HL-60/S4 treated with phorbol 12-myristate 13-acetate at 8.2 ng/mL for 4 days and 3 days (cell line): ENCODE data around the gene THAP3.
"Not testable (repeated sequence)": the region's sequence is repeated elsewhere in the genome, so short reads cannot be mapped to it uniquely, and the experiment has no call there.

ENCODE experiments used
- in situ Hi-C: fragments of 300-500 bp; cut with MboI; formaldehyde crosslinking; loops from 2 replicates; pipeline ENCODE4 v1.15.0; 2022; ENCODE audit warnings: low sequenced_read_pairs

The THAP3 gene

DNA sequence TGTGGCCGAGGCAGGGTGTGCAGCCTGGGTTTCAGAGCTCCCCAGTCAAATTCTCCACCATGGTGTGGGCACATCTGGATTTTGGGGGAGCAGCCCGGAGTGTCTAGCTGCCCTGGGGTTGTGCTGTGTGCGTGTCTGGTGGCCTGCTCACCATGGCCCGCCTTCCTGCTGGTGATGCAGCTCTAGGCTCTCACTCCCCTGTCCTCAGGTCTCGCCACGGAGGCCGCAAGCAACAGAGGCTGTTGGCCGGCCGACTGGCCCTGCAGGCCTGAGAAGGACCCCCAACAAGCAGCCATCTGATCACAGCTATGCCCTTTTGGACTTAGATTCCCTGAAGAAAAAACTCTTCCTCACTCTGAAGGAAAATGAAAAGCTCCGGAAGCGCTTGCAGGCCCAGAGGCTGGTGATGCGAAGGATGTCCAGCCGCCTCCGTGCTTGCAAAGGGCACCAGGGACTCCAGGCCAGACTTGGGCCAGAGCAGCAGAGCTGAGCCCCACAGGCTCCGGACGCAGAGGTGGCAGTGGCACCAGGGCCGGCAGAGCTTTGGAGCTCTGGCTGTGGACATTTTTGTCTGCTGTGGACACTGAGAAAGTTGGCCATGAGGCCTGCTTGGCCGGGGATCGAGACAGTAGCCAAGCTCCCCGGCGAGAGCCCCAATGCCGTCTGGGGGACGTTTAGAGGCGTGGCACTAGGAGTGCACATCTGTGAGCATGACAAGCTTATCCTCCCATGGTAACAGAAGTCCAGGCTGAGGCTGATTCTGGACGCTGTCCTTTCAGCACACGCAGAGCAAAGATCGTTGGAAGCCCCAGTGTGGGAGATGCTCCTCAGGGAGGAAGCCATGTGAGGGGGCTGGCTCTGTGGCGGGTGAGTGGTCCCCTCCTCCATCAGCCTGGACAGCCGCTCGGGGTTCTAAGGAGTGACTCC lies 8.2 kb downstream of the THAP3 start:
- in situ Hi-C loops = no loop called here

DNA sequence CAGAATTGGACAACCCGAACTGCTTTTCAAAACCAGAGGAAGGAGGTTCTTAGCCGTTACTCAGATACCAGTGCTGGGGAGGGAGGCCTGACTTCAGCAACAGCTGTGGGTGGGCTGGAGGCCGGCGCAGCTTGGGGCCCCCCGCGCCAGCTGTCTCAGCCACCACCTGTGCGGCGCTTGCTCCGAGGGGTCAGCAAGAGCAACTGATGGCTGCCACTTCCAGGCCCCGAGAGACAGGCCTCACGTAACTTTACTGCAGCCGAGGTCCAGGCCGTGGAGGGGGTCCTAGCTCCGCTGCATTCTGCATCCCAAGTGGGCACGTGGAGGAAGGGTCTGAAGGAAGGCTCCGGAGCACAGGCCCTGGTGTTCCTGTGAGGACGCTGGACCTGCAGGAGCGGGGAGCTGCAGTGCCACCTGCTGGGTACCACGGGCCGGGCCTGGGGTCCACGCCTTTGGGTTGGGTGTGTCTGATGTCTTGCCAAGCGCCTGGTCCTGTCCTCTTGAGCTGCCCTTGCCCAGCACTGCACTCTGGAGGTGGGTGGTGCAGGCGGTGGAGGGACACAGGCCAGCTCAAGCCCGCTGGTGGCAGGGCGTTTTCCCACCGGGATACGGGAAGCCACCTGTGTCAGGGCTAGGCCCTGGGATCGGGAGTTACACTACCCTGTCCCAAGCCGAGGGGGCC lies 9.8 kb downstream of the THAP3 start:
- in situ Hi-C loops = no loop called here

GRCh38 chr1:6635161-6635909 lies 10.7 kb downstream of the THAP3 start:
- in situ Hi-C loops = no loop called here

- in situ Hi-C loops = no loop called here
Measured at GRCh38 chr1:6635910-6636760, 11.5 kb downstream of the THAP3 start.

DNA sequence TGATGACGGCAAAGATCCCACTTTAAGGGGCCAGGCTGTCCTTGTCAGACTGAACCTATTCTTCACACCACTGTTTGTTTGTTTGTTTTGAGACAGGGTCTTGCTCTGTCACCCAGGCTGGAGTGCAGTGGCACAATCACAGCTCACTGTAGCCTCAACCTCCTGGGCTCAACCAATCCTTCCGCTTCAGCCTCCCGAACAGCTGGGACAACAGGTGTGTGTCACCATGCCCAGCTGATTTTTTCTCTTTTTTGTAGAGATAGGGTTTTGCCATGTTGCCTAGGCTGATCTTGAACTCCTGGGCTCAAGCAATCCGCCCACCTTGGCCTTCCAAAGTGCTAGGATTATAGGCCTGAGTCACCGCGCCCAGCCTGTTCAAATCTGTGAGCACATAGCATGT lies 12.1 kb downstream of the THAP3 start:
- in situ Hi-C loops = not testable (repeated sequence)

- in situ Hi-C loops = no loop called here
Measured at GRCh38 chr1:6637770-6638169, 13.1 kb downstream of the THAP3 start.

DNA sequence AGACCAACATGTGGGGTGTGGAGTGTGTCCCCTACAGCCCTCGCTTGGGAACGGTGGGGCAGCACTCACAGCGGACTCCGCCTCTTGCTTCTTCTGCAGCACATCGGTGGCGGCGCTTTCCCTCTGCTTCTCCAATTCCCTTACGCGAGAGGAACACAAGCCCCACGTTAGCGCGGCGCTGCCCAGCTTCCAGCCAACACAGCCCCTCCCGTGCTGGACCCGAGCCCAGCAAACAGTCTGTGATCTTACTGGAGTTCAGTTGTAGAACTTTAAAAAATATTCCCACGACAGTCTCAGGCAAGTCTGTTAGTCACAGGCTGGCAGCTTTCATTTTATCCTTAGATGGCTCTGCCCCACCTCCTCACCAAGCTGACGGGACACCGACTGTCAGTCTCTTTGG lies 13.6 kb downstream of the THAP3 start:
- in situ Hi-C loops = no loop called here

- in situ Hi-C loops = not testable (repeated sequence)
Measured at GRCh38 chr1:6640867-6641266, 16.2 kb downstream of the THAP3 start.

DNA sequence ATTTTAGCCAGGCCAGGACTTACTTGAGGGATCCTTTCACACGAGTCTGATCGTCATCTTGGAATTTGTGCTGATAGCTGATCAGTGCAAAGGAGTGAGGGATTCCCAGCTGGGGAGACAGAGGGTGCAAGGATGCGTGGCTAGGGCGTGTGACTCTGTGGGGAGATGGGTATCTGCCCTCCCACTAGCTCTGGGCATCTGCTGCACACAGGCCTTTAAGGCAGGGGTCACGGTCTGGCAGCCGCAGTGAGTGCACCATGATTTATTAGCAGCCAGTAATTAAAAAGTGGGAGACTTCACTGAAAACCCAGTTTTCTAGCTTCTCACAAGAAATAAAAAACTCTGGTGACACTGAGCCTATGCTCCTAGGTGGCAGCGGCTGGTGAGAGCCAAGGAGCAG lies 20.4 kb downstream of the THAP3 start:
- in situ Hi-C loops = no loop called here

DNA sequence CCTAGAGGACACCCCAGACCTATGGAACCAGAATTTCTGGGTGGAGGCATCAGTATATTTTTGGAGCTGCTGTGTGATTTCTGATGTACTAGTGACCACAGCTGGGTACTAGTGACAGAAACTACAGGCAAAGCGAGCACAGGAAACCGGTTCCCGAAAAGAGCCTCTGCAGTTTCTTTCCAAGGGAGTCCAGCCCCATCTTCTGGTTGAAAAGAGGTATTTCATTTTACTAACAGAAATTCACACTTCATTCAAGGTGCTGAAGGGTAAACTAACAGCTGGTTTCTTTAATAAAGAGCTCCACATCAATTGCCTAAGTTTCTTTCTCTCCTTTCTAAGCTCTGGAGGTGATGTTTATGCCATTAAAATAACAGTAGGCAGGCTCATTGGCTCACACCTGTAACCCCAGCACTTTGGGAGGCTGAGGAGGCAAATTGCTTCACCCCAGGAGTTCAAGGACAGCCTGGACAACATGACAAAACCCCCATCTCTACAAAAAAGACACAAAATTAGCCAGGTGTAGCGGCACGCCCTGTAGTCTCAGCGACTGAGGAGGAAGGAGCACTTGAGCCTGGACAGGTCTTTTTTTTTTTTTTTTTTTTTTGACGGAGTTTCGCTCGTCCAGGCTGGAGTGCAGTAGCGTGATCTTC lies 22.0 kb downstream of the THAP3 start:
- in situ Hi-C loops = no loop called here

DNA sequence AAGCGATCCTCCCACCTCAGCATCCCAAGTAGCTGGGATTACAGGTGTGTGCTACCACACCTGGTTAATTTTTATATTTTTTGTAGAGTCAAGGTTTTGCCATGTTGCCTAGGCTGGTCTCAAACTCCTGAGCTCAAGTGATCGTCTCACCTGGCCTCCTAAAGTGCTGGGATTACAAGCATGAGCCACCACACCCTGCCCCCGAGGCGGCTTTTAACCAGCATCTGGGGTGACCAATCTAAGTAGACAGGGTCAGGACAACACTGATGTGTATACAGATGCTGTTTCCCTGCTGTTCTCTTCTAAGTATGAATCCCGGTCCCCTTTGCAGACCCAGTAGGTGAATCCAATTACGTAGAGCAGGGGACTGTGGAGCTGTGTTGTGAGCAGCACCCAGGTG lies 23.9 kb downstream of the THAP3 start:
- in situ Hi-C loops = no loop called here

DNA sequence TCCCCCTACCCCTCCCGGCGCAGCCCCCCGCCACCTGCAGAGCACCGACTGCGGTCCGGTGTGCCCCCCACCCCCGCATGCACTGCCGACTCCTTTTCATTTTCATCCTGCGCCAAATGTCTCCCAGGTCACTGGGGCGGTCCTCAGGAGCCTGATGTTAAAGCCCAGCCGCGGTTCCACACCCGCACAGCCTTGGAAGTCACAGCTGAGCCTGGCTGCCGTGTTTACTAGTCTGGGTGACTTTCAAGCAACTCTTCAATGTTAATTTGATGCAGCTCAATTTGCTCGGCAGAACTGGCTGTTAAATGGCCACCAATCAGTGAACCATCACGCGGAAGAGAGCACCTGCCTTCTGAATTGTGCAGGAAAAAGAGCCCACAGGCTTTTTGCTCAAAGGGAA lies 27.2 kb downstream of the THAP3 start:
- in situ Hi-C loops = no loop called here

DNA sequence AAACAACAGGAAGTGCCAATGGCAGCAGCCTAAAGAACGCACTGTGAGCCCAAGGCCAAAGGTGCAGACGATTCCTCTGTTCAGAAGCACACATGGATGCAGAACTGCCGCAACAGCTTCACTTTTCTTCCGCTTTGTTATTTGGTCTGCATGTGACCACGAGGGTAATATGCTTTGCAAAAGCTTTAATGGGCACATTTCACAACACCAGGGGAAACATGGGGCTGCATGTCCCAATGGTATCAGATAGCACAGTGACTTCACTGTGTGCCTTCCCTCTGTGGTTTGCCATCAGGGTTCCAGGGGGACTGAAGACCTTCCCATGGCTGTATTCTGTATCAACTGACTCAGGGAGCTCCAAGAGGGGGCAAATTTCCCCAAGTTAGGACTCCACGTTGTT lies 28.3 kb downstream of the THAP3 start:
- in situ Hi-C loops = no loop called here

DNA sequence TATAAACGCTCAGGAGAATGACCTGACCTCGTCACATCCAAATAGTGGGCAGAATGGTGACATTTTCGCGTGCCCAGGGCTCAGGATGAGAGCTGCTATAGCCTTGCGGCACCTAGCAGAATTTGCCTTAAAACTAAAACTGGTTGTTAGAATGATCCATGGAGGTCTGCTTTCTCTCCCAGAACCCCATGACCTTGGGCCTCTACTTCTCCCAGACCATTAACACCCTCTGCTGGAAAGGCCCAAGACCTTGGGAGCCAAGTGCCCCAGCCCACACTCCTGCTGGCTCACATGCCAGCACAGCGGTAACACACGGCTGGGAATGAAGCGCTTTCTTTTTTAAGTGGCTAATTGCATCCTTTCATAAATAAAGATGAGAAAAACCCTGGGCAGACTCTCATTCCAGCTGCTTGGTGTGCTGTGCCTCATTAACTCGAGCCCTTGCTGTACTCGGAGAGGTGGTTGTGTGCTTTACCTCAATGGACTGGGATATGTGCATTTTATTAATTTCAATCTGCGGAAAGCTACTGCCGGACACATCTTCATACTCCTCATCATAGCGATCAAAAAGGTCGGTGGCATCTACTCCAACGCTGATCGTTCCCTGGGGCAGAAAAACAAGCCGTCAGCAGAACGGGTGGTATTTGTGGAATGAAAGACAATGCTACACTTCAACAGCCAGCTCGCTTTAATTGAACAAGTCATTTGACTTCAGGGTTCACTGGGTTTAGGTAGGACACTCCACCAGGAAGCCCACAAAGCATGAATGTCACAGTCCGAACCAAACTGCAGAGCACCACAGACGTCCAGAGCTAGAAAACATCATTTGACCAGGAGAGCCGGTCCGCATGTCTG lies 29.0 kb downstream of the THAP3 start:
- in situ Hi-C loops = no loop called here

- in situ Hi-C loops = no loop called here
Measured at GRCh38 chr1:6657138-6657537, 32.5 kb downstream of the THAP3 start.

DNA sequence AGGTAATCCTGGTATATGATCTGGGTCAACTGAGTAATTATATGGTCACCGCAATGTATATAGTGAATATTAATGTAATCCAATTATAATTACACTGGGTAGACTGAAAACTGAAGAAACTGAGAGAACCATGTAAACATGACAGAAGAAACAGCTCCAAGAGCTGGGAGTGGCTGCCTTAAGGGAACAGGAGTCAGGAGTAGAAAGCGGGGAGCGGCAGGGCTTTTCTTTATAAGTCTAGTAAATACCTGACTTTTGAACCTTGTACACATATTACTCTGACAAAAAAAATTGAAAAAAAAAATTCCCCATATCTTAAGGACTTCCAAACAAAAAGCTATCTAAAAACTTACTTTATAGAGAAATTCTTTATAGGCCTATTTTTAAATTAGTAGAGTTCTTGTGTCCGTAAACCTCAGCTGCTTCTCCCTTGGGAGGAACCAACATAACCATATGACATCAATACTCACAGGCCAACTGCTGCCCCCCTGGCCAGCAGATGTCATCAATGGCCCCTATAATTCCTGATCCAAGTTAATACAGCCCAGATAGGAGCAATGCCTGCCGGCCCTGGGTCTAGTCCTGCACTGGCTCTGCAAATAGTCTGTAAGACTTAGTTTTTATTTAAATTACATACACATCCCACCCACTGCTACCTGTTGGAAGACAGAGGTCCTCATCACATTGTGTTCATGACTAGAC lies 33.8 kb downstream of the THAP3 start:
- in situ Hi-C loops = no loop called here

GRCh38 chr1:6660415-6661049 lies 35.9 kb downstream of the THAP3 start:
- in situ Hi-C loops = no loop called here

DNA sequence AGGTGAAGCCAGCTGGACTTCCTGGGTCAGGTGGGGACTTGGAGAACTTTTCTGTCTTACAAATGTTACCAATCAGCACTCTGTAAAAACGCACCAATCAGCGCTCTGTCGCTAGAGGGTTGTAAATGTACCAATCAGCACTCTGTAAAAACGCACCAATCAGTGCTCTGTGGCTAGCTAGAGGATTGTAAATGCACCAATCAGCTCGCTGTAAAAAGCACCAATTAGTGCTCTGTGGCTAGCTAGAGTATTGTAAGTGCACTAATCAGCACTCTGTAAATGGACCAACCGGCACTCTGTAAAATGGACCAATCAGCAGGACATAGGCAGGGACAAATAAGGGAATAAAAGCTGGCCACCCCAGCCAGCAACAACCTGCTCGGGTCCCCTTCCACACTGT lies 37.8 kb downstream of the THAP3 start:
- in situ Hi-C loops = not testable (repeated sequence)
